HepG2 (cell line): ENCODE data around the gene STARD13. TPM values are rescaled to one million over a fixed set of nuclear protein-coding genes. Genes with fewer than 3 reads are reported as not detected.

ENCODE experiments used
- ARNT ChIP-seq: fragments of 450-650 bp; IDR thresholded peaks from 2 replicates; pipeline ENCODE4 v1.6.1; 2017
- FIP1L1 ChIP-seq: fragments of 200-400 bp; formaldehyde crosslinking; IDR thresholded peaks from 2 replicates; pipeline ENCODE4 v1.6.1; 2018; ENCODE audit warnings: low read depth, mild to moderate bottlenecking, low read length, moderate library complexity, borderline replicate concordance; ENCODE audit not compliant: insufficient read depth
- HDAC1 ChIP-seq: sonication (generic); formaldehyde crosslinking; IDR thresholded peaks from 2 replicates; pipeline ENCODE4 v1.5.1; 2020; ENCODE audit warnings: mild to moderate bottlenecking, missing genetic modification reagents
- HDAC6 ChIP-seq: fragments of 200-600 bp; sonication (generic); IDR thresholded peaks from 2 replicates; pipeline ENCODE4 v1.7.0; 2017; ENCODE audit warnings: mild to moderate bottlenecking, antibody characterized with exemption, low read length, low read depth
- PTBP1 ChIP-seq: fragments of 200-400 bp; formaldehyde crosslinking; IDR thresholded peaks from 2 replicates; pipeline ENCODE4 v1.6.1; 2018; ENCODE audit warnings: low read length, low read depth; ENCODE audit not compliant: poor library complexity, severe bottlenecking
- REPIN1 ChIP-seq: sonication (generic); formaldehyde crosslinking; IDR thresholded peaks from 2 replicates; pipeline ENCODE4 v1.8.0; 2022; ENCODE audit warnings: missing genetic modification reagents, low read depth, mild to moderate bottlenecking, borderline replicate concordance
- RXRA ChIP-seq: sonication (generic); formaldehyde crosslinking; IDR thresholded peaks from 2 replicates; pipeline ENCODE4 v1.5.1; 2020; ENCODE audit warnings: missing genetic modification reagents
- STAG1 ChIP-seq: sonication (generic); formaldehyde crosslinking; IDR thresholded peaks from 2 replicates; pipeline ENCODE4 v1.4.0; 2020; ENCODE audit warnings: missing genetic modification reagents
- TAF15 ChIP-seq: fragments of 200-400 bp; formaldehyde crosslinking; IDR thresholded peaks from one replicate; pipeline ENCODE4 v1.6.1; 2018; ENCODE audit warnings: mild to moderate bottlenecking, low read depth, low read length; ENCODE audit not compliant: poor library complexity, severe bottlenecking
- TMF1 ChIP-seq: sonication (generic); formaldehyde crosslinking; IDR thresholded peaks from 2 replicates; pipeline ENCODE4 v1.8.1; 2022; ENCODE audit warnings: low read depth, missing genetic modification reagents
- TOE1 ChIP-seq: sonication (generic); formaldehyde crosslinking; IDR thresholded peaks from 2 replicates; pipeline ENCODE4 v1.4.0; 2020; ENCODE audit warnings: mild to moderate bottlenecking, missing genetic modification reagents
- YY1 ChIP-seq: IDR thresholded peaks from 2 replicates; pipeline ENCODE4 v1.6.1; 2011; ENCODE audit warnings: low read length, low read depth, moderate library complexity, mild to moderate bottlenecking; ENCODE audit not compliant: insufficient read depth, insufficient replicate concordance
- ZBTB21 ChIP-seq: sonication (generic); formaldehyde crosslinking; IDR thresholded peaks from 2 replicates; pipeline ENCODE4 v1.4.0; 2020; ENCODE audit warnings: missing genetic modification reagents
- ZBTB3 ChIP-seq: sonication (generic); formaldehyde crosslinking; IDR thresholded peaks from 2 replicates; pipeline ENCODE4 v1.4.0; 2020; ENCODE audit warnings: low read depth, mild to moderate bottlenecking, moderate library complexity, missing genetic modification reagents, borderline replicate concordance
- ZBTB42 ChIP-seq: sonication (generic); formaldehyde crosslinking; IDR thresholded peaks from 2 replicates; pipeline ENCODE4 v1.5.0; 2020; ENCODE audit warnings: mild to moderate bottlenecking, missing genetic modification reagents
- ZFP62 ChIP-seq: sonication (generic); formaldehyde crosslinking; IDR thresholded peaks from 2 replicates; pipeline ENCODE4 v1.4.0; 2020; ENCODE audit warnings: missing genetic modification reagents
- ZNF180 ChIP-seq: sonication (generic); formaldehyde crosslinking; IDR thresholded peaks from 2 replicates; pipeline ENCODE4 v1.4.0; 2020; ENCODE audit warnings: low read depth, missing genetic modification reagents, borderline replicate concordance
- ZNF224 ChIP-seq: sonication (generic); formaldehyde crosslinking; IDR thresholded peaks from 2 replicates; pipeline ENCODE4 v1.5.0; 2020; ENCODE audit warnings: mild to moderate bottlenecking, missing genetic modification reagents
- ZNF770 ChIP-seq: sonication (generic); formaldehyde crosslinking; IDR thresholded peaks from 2 replicates; pipeline ENCODE4 v1.5.0; 2020; ENCODE audit warnings: mild to moderate bottlenecking, missing genetic modification reagents
- ZNF788 ChIP-seq: sonication (generic); formaldehyde crosslinking; IDR thresholded peaks from 2 replicates; pipeline ENCODE4 v1.5.0; 2020; ENCODE audit warnings: mild to moderate bottlenecking, missing genetic modification reagents, borderline replicate concordance
- ZNF792 ChIP-seq: IDR thresholded peaks from 2 replicates; pipeline ENCODE4 v1.6.1; 2016
- ZNF878 ChIP-seq: sonication (generic); formaldehyde crosslinking; IDR thresholded peaks from 2 replicates; pipeline ENCODE4 v1.8.1; 2023; ENCODE audit warnings: mild to moderate bottlenecking, missing genetic modification reagents, moderate library complexity
- ZXDC ChIP-seq: sonication (generic); formaldehyde crosslinking; IDR thresholded peaks from 2 replicates; pipeline ENCODE4 v1.5.0; 2020; ENCODE audit warnings: mild to moderate bottlenecking, missing genetic modification reagents
- polyA plus RNA-seq, 8 experiments: library from polyadenylated mRNA; depleted of rRNA in 3 of 8; stranded (reverse) in 7 of 8; unstranded in 1 of 8; fragments of >200 nt; fragmentation: Illumina TruSeq in 4 of 8; extraction: Trizol in 4 of 8; gene quantifications; 2 replicates each; pipeline versions ENCODE4 v1.2.1 to v1.2.3, GENCODE V29; 2011 to 2016; ENCODE audit warnings: low read depth in 4 of 8, missing spikeins in 1 of 8, mixed read lengths in 1 of 8; ENCODE audit not compliant: insufficient read depth in 1 of 8
- total RNA-seq, 5 experiments: library from RNA; depleted of rRNA; stranded (reverse); fragments of >200 nt; fragmentation: Illumina TruSeq; extraction: Trizol; gene quantifications; 2 replicates each; pipeline ENCODE4 v1.2.3, GENCODE V29; 2016; ENCODE audit warnings: low read depth in 1 of 5
- TF ChIP-seq, protein P1 (sequence below): sonication (generic); formaldehyde crosslinking; IDR thresholded peaks from 2 replicates; pipeline ENCODE4 v1.8.0; 2022; ENCODE audit warnings: low read depth, missing genetic modification reagents

STARD13 gene
- total and polyA plus RNA-seq, 2 of the 13 experiments (the other 11 are each of a cell fraction or from before 2014, with no cell fraction given) = 12.8 to 14.3 TPM

GRCh38 chr13:33260168-33261098 is 25.1 kb downstream of the STARD13 start (continued):
- TF ChIP-seq ZXDC (CRISPR knock-in tag) (no peak), HDAC1 (CRISPR knock-in tag) (peak; percentile 62), REPIN1 (CRISPR knock-in tag) (no peak), TAF15 (no peak), ZBTB21 (CRISPR knock-in tag) (no peak), ZNF224 (CRISPR knock-in tag) (no peak), ZNF180 (CRISPR knock-in tag) (no peak), PTBP1 (no peak), HDAC6 (no peak), ZNF878 (CRISPR knock-in tag) (peak; percentile 47; the same call in 1 of the 2 replicates), ZFP62 (no peak), ZNF770 (CRISPR knock-in tag) (0 out of 2 replicates have a peak, but pooled peaks have one; percentile 14), STAG1 (CRISPR knock-in tag) (no peak), ARNT (no peak), RXRA (CRISPR knock-in tag) (peak; percentile 93), ZBTB3 (CRISPR knock-in tag) (no peak), ZBTB42 (CRISPR knock-in tag) (no peak), YY1 (peak; percentile 87), TOE1 (CRISPR knock-in tag) (no peak), ZNF792 (CRISPR knock-in tag) (peak; percentile 76; the same call in 1 of the 2 replicates), TMF1 (CRISPR knock-in tag) (no peak), FIP1L1 (no peak), ZNF788 (peak; percentile 87; the same call in 1 of the 2 replicates)
- TF ChIP-seq, protein P1, sequence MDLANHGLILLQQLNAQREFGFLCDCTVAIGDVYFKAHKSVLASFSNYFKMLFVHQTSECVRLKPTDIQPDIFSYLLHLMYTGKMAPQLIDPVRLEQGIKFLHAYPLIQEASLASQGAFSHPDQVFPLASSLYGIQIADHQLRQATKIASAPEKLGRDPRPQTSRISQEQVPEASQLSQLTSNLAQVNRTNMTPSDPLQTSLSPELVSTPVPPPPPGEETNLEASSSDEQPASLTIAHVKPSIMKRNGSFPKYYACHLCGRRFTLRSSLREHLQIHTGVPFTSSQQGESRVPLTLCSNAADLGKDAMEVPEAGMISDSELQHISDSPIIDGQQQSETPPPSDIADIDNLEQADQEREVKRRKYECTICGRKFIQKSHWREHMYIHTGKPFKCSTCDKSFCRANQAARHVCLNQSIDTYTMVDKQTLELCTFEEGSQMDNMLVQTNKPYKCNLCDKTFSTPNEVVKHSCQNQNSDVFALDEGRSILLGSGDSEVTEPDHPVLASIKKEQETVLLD (CRISPR knock-in tag) = no peak
